Heart right ventricle (tissue), 16 donors: Measurements from ENCODE around the gene ATAD3A. TPM values are rescaled to one million over a fixed set of nuclear protein-coding genes. Genes with fewer than 3 reads are reported as not detected.
"Not testable (repeated sequence)": the region's sequence is repeated elsewhere in the genome, so short reads cannot be mapped to it uniquely, and the experiment has no call there.

Source experiments
- ATAC-seq, 8 donors: fragments of 200-7000 bp; cut with Tn5 transposase; one replicate each; pipeline ENCODE4 v1.9.1; 2020; ENCODE audit warnings: mild to moderate bottlenecking in 8 of 8, moderate library complexity in 8 of 8, moderate number of reproducible peaks in 1 of 8
- DNase-seq, 2 donors: peaks; one replicate each; pipeline ENCODE4 v3.0.0-alpha.2; 2020
- H3K27ac ChIP-seq, 10 donors: fragments of 200-600 bp; sonication (generic) in 2 of 10; one replicate each; pipeline versions ENCODE4 v1.5.0 to v1.8.0; 2020 to 2022; ENCODE audit warnings: mild to moderate bottlenecking in 3 of 10
- H3K27me3 ChIP-seq, 7 donors: fragments of 200-600 bp; one replicate each; pipeline ENCODE4 v1.8.0; 2021 to 2022; ENCODE audit warnings: mild to moderate bottlenecking in 2 of 7
- H3K36me3 ChIP-seq, 9 donors: fragments of 200-600 bp; sonication (generic) in 1 of 9; one replicate each; pipeline versions ENCODE4 v1.5.0 to v1.8.0; 2020 to 2022; ENCODE audit warnings: mild to moderate bottlenecking in 2 of 9
- H3K4me1 ChIP-seq, 9 donors: fragments of 200-600 bp; sonication (generic) in 1 of 9; one replicate each; pipeline versions ENCODE4 v1.5.0 to v1.8.0; 2020 to 2022; ENCODE audit warnings: mild to moderate bottlenecking in 4 of 9
- H3K4me3 ChIP-seq, 10 donors: fragments of 200-600 bp; sonication (generic) in 2 of 10; one replicate each; pipeline versions ENCODE4 v1.5.0 to v1.8.0; 2020 to 2022; ENCODE audit warnings: mild to moderate bottlenecking in 7 of 10, moderate library complexity in 2 of 10
- H3K9me3 ChIP-seq, 11 donors: fragments of 200-600 bp in 10 of 11; sonication (generic) in 2 of 11; one replicate each; pipeline versions ENCODE4 v1.5.0 to v1.8.0; 2013 to 2022; ENCODE audit warnings: mild to moderate bottlenecking in 2 of 11, control low read depth in 1 of 11, moderate library complexity in 1 of 11
- WGBS, 2 donors: extraction: QIAGEN DNeasy Blood & Tissue Kit; methylation state at CpG; one replicate each; pipeline ENCODE4 v1.1.7; 2013; ENCODE audit warnings: inconsistent platforms in 1 of 2; 5-methylcytosine and 5-hydroxymethylcytosine counted together
- intact Hi-C, 10 donors: fragments of 100-400 bp; cut with DNase I; formaldehyde crosslinking; loops; one replicate each; pipeline versions ENCODE4 v1.11.1 to v1.14.2; 2022
- polyA plus RNA-seq, 2 donors: library from polyadenylated mRNA; stranded (reverse); fragments of 200-250 nt; gene quantifications; one replicate each; pipeline ENCODE4 v1.2.3, GENCODE V29; 2013
- total RNA-seq, 10 donors: library from RNA; stranded (reverse); fragmentation: NEBNext Ultra II Directional in 3 of 10; extraction: Animal tissue kit (Norgen Biotek cat#: 25700) in 3 of 10; gene quantifications; one replicate each; pipeline versions ENCODE4 v1.2.1 to v1.2.4, GENCODE V29; 2021 to 2023
- TF ChIP-seq, protein P1 (sequence below), 9 donors: fragments of 200-600 bp; sonication (generic) in 2 of 9; IDR thresholded peaks; one replicate each; pipeline versions ENCODE4 v1.5.0 to v1.8.0; 2021 to 2022; ENCODE audit warnings: antibody characterized with exemption in 9 of 9, mild to moderate bottlenecking in 5 of 9, moderate library complexity in 1 of 9
- donor health status: Arrhythmogenic right ventricular cardiomyopathy.
- donor health status: ischemic (EF 13 %, LVEDD 7.1; RV severe dilation, severe dysfunction).
- donor health status: healthy with polysubstance abuse.
- donor health status: DM: no; HTN: yes; CAD: no.
- donor health status: DM: no; HTN: no; CAD: no.
- donor health status: ischemic (EF 25% LVEDD 6.9; RV normal size, moderate dysfunction).
- donor health status: ischemic (EF 25% LVEDD 5.7; RV mildly dilated, moderate dysfunction).
- donor health status: healthy.
- donor health status: DM: yes; HTN: yes; CAD: no.
- donor health status: Ischemic cardiomyopathy.
- donor health status: ischemic (EF 35%, LVEDD 5.7; RV mildly dilated, moderate dysfunction).
- donor health status: nonischemic (EF 11% LVEDD 7.7; RV severe dilation, severe dysfunction).
- donor health status: DM: yes; HTN: yes; CAD: no.
- donor health status: PGD.
- donor health status: ischemic (EF 29% LVEDD 5.4; RV normal size, mild dysfunction).
- donor health status: nonischemic (EF 23%, LVEDD 6.1; RV moderate dilation, normal function).

ATAD3A gene
- total and polyA plus RNA-seq, 12 donors = 13.2 to 39.4 (median 16.0) TPM

DNA sequence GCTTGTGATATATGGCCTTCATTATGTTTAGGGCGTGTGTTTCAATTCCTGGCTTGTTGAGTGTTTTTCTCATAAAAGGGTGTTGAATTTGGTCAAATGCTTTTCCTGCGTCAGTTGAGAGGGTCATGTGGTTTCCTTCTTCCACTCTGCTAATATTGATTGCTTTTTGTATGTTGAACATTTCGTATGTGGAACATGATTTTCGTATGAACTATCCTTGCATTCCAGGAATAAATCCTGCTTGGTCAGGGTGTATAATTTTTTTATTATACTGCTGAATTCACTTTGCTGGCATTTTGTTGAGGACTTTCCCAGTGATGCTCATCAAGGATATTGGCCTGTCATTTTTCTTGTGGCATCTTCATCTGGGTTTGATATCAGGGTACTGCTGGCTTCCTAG lies 4.7 kb upstream of the ATAD3A start:
- H3K27me3 ChIP-seq = no peaks in the 10 kb centered on the region
- H3K36me3 ChIP-seq = no peaks in the 10 kb centered on the region
- peaks cover 7 to 35% (median 17%) of the 10 kb centered on the region in 9 donors for H3K4me1 ChIP-seq
- no peak overlapping the region for H3K4me3 ChIP-seq
- no peaks in the 10 kb centered on the region for H3K9me3 ChIP-seq
- 93 to 97% methylated on average over 4 of the region's 4 CpGs for WGBS, 2 donors
- intact Hi-C loops = loop anchor here in 3 of 10 donors (10.0 kb wide), 3 partner anchors 73 to 133 kb away; partner anchors contain the start of genes AURKAIP1 (in 1 of the 3), MRPL20 (in 1 of the 3) and VWA1 (in 1 of the 3)
- H3K27ac ChIP-seq = no peak overlapping the region
- no peak for DNase-seq
- ATAC-seq = no peak
- TF ChIP-seq, protein P1, sequence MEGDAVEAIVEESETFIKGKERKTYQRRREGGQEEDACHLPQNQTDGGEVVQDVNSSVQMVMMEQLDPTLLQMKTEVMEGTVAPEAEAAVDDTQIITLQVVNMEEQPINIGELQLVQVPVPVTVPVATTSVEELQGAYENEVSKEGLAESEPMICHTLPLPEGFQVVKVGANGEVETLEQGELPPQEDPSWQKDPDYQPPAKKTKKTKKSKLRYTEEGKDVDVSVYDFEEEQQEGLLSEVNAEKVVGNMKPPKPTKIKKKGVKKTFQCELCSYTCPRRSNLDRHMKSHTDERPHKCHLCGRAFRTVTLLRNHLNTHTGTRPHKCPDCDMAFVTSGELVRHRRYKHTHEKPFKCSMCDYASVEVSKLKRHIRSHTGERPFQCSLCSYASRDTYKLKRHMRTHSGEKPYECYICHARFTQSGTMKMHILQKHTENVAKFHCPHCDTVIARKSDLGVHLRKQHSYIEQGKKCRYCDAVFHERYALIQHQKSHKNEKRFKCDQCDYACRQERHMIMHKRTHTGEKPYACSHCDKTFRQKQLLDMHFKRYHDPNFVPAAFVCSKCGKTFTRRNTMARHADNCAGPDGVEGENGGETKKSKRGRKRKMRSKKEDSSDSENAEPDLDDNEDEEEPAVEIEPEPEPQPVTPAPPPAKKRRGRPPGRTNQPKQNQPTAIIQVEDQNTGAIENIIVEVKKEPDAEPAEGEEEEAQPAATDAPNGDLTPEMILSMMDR (IDR thresholded peaks at IDR 0.05) = no peak

DNA sequence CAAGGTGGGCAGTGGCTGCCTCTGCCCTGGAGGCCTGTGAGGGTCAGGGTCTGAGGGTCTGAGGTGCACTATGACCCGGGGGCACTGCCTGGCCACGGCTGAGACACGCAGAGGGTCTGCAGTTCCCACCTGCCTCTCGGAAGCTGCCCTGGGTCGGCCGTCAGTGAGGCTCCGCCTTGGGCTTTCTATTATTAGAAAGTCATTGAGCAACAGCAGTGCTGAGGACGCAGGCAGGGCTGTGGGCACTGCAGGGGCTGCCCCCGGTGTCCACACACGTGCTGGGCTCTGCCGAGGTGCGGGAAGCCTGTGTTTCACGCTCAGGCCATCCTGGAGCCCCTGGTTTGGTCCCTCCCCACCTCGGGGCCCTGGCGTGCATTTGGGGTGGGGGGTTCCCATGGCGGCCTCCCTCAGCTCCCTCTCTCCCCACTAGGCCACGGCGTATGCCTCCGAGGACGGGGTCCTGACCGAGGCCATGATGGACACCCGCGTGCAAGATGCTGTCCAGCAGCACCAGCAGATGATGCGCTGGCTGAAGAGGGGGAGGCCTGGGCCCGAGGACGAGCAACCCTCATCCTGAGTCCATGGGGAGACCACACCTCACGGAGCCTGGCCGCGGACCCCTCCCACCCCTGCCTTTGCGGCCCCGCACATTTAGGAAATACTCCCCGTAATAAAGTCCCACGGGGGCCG lies 3.0 kb upstream of the ATAD3A start:
- Histone ChIP-seq H3K4me1 (peaks cover 7 to 39% (median 19%) of the 10 kb centered on the region in 9 donors), H3K27ac (peak overlapping the region in 4 of 10 donors; percentile 19 to 58 (median 53))
- DNase-seq, H3K9me3 ChIP-seq, H3K4me3 ChIP-seq, H3K36me3 ChIP-seq, H3K27me3 ChIP-seq: not testable (repeated sequence)
- WGBS, 2 donors = 56 to 64% methylated on average over 27 of the region's 34 CpGs
- intact Hi-C loops = loop anchor here in 3 of 10 donors (10.0 kb wide), 3 partner anchors 74 to 134 kb away; partner anchors contain the start of genes AURKAIP1 (in 1 of the 3), MRPL20 (in 1 of the 3) and VWA1 (in 1 of the 3)
- ATAC-seq = peak in 3 of 8 donors; percentile 36 to 61 (median 49)

DNA sequence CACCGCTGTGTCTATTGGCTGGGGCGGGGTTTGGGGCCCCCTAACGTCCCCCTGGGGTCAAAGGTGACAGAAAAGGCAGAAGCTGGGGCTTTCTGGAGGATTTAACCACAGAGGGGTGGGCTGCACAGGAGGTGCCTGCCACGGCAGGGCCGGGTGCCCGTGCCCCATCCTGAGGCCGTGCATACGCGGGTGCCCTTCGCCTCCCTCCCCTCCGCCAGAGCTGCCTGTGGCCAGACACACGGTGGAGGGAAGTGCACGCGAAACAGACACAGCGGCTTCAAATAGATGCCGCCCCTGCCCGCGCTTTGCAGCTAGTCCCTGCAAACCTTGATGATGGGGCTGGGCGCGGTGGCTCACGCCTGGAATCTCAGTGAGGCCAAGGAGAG lies 2.5 kb upstream of the ATAD3A start:
- not testable (repeated sequence) for H3K27ac ChIP-seq, DNase-seq, ATAC-seq, H3K36me3 ChIP-seq, H3K4me3 ChIP-seq, H3K9me3 ChIP-seq, H3K27me3 ChIP-seq
- WGBS, 2 donors = 81 to 84% methylated on average over 13 to 17 of the region's 21 CpGs
- intact Hi-C loops = loop anchor here in 3 of 10 donors (10.0 kb wide), 3 partner anchors 75 to 135 kb away; partner anchors contain the start of genes AURKAIP1 (in 1 of the 3), MRPL20 (in 1 of the 3) and VWA1 (in 1 of the 3)
- peaks cover 7 to 39% (median 19%) of the 10 kb centered on the region in 9 donors for H3K4me1 ChIP-seq

DNA sequence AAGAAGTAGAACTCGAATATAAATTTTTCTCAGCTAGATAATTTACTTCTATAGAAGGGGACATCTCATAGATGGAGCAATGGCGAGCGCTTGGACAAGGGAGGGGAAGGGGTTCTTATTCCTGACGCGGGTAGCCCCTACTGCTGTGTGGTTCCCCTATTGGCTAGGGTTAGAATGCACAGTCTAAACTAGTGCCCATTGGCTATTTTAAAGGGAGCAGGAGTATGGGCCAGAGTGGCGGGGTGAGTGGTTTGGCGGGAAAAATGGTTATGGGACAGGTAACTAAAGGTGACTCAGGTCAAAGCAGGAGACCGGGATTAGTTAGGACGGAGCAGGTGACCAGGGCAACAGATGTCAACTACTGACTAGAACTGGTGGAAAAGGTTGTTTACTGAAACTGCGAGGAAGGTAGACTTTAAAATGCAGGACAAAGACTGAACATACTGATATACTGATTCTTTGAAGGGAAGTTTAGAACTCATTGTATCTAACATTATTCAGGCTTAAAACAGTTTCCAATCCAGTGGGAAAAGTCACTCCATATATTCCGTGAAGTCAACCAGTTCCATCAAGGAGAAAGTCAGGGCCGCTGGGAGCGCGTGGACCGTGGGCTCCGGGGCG lies 940 bp upstream of the ATAD3A start:
- WGBS, 2 donors = 12 to 17% methylated on average over 17 of the region's 17 CpGs
- Histone ChIP-seq H3K4me1 (peaks cover 5 to 26% (median 10%) of the 10 kb centered on the region in 9 donors), H3K27ac (peak overlapping the region; percentile 74 to 96 (median 90)), H3K27me3 (no peaks in the 10 kb centered on the region), H3K4me3 (peak overlapping the region; percentile 59 to 96 (median 83)), H3K36me3 (peaks cover 0 to 7% (median 0%) of the 10 kb centered on the region in 9 donors), H3K9me3 (no peaks in the 10 kb centered on the region)
- TF ChIP-seq, protein P1 (IDR thresholded peaks at IDR 0.05) = no peak
- DNase-seq (no peak), ATAC-seq (no peak)
- intact Hi-C loops = no loop called here

DNA sequence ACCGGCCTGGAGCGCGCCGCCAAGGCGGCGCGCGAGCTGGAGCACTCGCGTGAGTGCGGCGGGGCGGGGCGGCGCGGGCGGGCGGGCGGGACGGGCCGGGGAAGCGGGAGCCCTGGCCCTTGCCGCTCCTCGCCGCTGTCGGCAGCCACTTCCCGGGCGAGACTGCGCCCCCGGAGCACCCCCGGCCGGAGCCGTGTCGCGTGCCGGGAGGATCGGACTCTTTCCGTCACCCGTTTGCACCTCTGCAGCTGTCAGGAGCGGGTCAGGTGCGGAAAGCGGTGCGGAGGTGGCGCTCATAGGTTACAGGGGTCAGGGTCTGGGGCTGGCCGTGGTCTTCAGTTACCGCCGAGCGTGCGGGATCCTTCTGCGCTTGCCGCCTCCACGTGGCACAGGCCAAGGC lies 463 bp downstream of the ATAD3A start:
- intact Hi-C loops, DNase-seq: not testable (repeated sequence)
- H3K36me3 ChIP-seq = peaks cover 0 to 17% (median 0%) of the 10 kb centered on the region in 9 donors

DNA sequence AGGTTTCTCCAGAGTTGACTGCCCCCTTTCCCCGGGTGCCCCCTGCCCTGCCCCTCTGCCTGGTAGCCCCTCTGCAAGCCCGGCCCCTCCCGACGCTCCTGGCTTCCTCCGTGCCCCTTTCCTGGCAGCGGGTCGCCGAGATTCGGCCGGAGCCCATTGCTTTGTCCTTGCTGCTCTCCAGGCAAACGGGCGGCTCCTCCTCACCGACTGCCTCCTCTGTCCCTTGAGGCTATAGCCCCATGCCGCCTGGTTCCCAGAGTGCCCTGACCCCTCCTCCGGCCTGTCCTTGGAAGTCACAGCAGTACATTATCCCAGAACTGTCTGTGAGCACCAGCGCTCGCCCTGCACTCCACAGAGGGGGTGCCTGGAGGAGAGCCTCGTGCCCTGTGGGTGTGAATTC lies 1.7 kb downstream of the ATAD3A start:
- H3K27me3 ChIP-seq, intact Hi-C loops, H3K4me3 ChIP-seq, ATAC-seq, H3K27ac ChIP-seq, H3K9me3 ChIP-seq, DNase-seq: not testable (repeated sequence)
- H3K36me3 ChIP-seq = peaks cover 0 to 27% (median 0%) of the 10 kb centered on the region in 9 donors
- peaks cover 5 to 18% (median 7%) of the 10 kb centered on the region in 9 donors for H3K4me1 ChIP-seq
- 84 to 86% methylated on average over 12 to 17 of the region's 18 CpGs for WGBS, 2 donors

More for the DNA sequence above, 463 bp downstream of the ATAD3A start:
- H3K27me3 ChIP-seq, H3K9me3 ChIP-seq, ATAC-seq: not testable (repeated sequence)
- WGBS, 2 donors = 0% methylated on average over 22 to 43 of the region's 52 CpGs
- H3K4me1 ChIP-seq = peaks cover 5 to 22% (median 9%) of the 10 kb centered on the region in 9 donors
- peak overlapping the region; percentile 41 to 96 (median 83) for H3K4me3 ChIP-seq
- peak overlapping the region in 7 of 10 donors; percentile 17 to 96 (median 91) for H3K27ac ChIP-seq

DNA sequence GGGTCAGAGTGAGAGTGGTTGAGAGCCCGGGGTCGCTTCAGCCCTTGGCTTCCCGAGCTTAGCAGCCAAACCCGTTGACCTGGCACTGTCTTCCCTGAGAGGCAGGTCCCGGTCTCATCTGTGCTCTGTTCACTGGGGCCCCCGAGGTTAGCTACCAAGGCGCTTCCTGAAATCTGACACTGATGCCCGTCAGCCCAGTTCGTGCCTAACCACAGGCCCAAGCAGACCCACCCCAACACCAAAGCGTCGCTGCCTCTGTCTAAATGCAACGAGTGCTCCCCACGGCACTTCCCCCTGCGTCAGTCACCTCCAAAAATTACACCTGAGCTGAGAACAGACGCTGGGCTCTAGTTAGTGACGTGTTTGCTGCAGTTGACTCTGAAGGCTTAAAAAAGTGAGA lies 2.4 kb downstream of the ATAD3A start:
- intact Hi-C loops = not testable (repeated sequence)

DNA sequence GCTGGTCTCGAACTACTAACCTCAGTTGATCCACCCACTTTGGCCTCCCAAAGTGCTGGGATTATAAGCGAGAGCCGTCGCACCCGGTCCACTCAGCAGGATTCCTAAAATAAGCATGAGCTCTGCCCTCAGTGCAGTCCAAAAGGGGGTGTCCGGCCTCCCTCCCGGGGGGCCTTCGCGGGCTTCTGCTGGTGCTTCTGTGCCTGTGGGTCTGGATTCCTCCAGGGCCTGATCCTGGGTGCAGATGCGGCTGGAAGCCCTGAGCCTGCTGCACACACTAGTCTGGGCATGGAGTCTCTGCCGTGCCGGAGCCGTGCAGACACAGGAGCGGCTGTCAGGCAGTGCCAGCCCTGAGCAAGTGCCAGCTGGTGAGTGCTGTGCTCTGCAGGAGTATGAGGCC lies 5.0 kb downstream of the ATAD3A start:
- 93 to 96% methylated on average over 14 of the region's 14 CpGs for WGBS, 2 donors
- H3K27me3 ChIP-seq, H3K9me3 ChIP-seq, DNase-seq, ATAC-seq, H3K4me1 ChIP-seq, H3K4me3 ChIP-seq, intact Hi-C loops, H3K27ac ChIP-seq: not testable (repeated sequence)
- H3K36me3 ChIP-seq = peaks cover 0 to 53% (median 12%) of the 10 kb centered on the region in 9 donors

More for the DNA sequence above, 2.4 kb downstream of the ATAD3A start:
- 80% methylated on average over 14 of the region's 16 CpGs for WGBS, 2 donors
- Histone ChIP-seq H3K36me3 (peaks cover 0 to 31% (median 0%) of the 10 kb centered on the region in 9 donors), H3K4me1 (peaks cover 5 to 14% (median 7%) of the 10 kb centered on the region in 9 donors)
- ATAC-seq, H3K9me3 ChIP-seq, H3K4me3 ChIP-seq, H3K27me3 ChIP-seq, DNase-seq, H3K27ac ChIP-seq: not testable (repeated sequence)
